HG03064 (cell line): ENCODE results near the gene TUBB3.
"Not testable (repeated sequence)": the region's sequence is repeated elsewhere in the genome, so short reads cannot be mapped to it uniquely, and the experiment has no call there.

Source experiments
- ATAC-seq: cut with Tn5 transposase; IDR thresholded peaks from one replicate; pipeline ENCODE4 v1.9.1; 2021; ENCODE audit warnings: low read depth; ENCODE audit not compliant: unreplicated experiment

The TUBB3 gene

GRCh38 chr16:89917773-89918452 is 5.2 kb upstream of the TUBB3 start:
- ATAC-seq: no peak

GRCh38 chr16:89918453-89919347 is 4.4 kb upstream of the TUBB3 start, which contains the start of gene MC1R:
Gene MC1R, plus strand, starts transcription at chr16:89918862. Its CDS starts 397 bp downstream, at chr16:89919259.
- no peak for ATAC-seq

DNA sequence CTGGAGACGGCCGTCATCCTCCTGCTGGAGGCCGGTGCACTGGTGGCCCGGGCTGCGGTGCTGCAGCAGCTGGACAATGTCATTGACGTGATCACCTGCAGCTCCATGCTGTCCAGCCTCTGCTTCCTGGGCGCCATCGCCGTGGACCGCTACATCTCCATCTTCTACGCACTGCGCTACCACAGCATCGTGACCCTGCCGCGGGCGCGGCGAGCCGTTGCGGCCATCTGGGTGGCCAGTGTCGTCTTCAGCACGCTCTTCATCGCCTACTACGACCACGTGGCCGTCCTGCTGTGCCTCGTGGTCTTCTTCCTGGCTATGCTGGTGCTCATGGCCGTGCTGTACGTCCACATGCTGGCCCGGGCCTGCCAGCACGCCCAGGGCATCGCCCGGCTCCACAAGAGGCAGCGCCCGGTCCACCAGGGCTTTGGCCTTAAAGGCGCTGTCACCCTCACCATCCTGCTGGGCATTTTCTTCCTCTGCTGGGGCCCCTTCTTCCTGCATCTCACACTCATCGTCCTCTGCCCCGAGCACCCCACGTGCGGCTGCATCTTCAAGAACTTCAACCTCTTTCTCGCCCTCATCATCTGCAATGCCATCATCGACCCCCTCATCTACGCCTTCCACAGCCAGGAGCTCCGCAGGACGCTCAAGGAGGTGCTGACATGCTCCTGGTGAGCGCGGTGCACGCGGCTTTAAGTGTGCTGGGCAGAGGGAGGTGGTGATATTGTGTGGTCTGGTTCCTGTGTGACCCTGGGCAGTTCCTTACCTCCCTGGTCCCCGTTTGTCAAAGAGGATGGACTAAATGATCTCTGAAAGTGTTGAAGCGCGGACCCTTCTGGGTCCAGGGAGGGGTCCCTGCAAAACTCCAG is 3.4 kb upstream of the TUBB3 start:
- no peak for ATAC-seq

GRCh38 chr16:89920723-89921122 is 2.4 kb upstream of the TUBB3 start:
- ATAC-seq: no peak

GRCh38 chr16:89921131-89921701 is 1.9 kb upstream of the TUBB3 start:
- no peak for ATAC-seq

DNA sequence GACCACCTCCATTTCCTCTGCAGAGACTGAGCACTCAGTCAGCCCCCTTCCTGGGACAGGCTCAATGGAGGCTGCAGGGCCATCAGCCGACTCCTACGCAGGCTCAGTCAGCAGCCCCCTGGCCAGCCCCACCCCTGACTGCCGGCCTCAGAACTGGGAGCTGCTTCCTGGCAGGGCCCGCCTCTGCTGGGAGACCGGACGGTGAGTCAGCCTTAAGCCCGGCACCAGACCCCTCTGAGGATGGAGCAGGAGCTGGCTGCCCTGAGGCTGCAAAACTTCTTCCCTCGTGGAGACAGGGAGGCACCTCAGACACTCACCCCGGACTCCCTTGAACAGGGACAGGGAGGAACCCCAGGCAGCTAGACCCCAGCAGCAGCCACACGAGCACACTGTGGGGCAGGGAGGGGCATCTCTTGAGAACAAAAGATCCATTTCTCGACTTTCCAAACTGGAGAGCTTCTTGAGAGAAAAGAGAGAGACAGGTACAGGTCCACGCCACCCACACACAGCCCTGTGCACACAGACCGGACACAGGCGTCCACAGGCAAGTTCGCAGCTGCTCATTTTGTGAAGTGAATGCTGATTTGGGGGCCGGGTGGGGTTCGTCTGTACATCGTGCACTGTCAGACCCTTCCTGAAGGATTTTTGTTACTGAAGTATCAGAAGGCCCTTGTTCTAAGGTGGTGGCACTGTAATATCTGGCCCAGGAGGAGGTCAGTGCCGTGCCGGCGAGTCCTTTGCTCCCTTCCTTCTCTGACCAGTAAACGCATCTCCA is 1.3 kb upstream of the TUBB3 start:
- ATAC-seq: no peak

DNA sequence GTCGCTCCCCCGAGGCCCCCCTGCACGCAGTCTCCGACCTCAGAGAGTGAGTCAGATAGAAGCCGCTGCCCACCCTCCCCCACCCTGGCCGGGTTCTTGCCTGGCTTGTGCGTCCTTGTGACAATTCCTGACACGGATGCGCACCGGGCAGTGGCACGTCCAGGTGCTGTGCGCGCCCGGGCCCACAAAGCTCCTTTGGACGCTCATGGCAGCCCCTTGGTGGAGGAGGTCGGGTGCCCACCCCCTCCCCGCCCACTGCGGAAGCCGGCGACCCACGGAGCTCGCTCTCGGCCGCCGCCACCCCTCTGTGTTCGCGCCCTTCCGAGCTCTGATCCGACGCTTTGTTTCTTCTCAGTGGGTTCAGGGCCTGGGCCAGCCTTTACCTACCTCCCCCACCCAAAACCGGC is 662 bp upstream of the TUBB3 start:
- ATAC-seq: no peak

GRCh38 chr16:89923640-89924296 is 626 bp downstream of the TUBB3 start:
- no peak for ATAC-seq

DNA sequence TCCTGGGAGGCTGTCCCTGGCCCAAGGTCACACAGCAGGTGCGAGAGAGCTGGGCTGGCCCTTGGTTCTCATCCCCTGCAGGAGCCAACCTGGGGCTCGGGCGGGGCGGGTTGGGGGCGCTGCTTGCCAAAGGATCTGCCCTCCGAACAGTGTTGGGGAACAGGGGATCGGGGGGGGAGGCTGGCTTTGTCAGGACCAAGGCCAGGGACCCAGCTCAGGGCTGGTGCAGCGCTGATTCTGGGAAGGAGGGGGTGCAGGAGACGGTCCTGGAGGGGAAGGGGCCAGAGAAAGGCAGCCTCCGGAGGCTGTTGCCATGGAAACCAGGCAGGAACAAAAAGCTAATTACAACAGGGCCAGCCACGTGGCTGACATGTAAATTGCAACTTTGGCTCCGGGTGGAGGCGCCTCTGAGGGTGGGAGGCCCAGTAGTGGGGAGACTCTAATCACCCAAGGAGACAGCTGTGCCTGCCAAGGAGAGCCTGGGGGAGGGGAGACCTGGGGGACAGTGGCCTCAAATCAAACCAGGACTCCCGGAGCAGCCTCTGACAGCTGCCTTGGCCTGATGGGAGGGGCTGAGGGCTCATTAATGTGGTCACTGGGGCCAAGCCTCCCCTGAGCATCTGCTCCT is 1.3 kb downstream of the TUBB3 start:
- no peak for ATAC-seq

DNA sequence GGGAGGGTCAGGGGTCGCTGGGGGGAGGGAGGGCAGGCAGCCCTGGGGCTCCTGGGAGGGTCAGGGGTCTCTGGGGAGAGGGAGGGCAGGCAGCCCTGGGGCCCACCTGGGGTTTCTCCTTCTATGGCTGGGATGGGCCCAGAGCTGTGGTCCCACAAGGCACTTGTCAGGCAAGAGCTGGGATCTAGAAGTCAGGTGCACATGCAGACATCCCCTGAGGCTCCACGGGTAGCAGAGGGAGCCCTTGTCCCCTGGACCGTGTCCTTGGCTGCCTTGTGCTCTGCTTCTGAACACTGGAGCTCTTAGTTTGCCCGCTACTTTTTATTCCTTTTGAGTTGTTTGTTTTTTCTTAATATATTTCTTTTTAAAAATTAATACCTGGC is 1.8 kb downstream of the TUBB3 start:
- ATAC-seq: no peak

DNA sequence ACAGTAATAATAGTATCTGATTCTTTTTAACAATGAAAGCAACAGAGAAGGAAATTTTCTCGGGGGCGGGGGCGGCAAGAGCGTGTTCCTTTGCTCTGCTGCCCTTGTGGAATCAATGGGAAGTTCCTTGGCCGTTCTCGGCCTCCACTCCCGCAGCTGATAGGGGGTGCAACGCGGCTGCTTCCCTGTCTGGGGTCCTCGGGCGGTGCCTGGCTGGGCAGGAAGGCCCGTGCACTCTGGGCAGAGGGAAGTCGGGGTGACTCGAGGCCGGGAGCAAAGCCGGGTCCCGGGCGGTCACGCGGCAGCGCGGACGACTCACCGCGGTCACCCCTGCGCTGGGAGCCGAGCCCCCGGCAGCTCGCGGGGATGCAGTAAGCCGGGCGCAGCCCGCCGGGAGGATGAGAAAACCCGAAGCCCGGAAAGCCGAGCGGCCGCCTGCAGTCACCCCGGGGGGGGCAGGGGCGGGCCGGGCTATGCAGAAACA is 2.5 kb downstream of the TUBB3 start:
- ATAC-seq: no peak

DNA sequence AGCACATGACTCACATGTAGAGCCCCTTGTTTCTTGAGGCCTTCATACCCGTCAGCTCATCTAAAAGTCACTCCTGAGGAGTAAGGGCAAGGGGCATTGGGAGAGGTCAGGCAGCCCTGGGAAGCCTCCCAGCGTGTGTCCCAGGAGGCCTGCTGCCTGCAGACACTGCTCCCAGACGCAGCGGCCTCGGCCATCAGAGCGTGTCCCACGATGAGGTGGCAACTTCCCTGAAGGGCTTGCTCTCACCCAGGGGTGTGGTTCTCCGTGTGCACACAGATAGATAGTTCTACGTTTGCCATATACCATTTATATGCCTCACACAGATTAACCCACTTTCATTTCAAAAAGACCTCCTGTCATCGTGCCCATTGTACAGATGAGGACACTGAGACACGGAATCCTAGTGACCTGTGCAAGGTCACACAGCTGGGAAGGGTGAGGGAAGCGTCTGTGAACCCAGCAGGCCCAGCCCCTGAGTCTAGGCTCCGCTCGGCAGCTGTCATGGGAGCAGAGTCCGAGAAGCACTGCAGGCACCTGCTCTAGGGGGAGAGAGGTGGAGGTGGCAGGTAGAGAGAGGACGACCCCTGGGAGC is 8.3 kb downstream of the TUBB3 start:
- ATAC-seq: no peak

GRCh38 chr16:89931964-89932363 is 8.8 kb downstream of the TUBB3 start:
- no peak for ATAC-seq

- ATAC-seq: not testable (repeated sequence)
These were observed 10.9 kb downstream of the TUBB3 start for GRCh38 chr16:89934019-89934418.

- ATAC-seq: no peak
These were observed 11.7 kb downstream of the TUBB3 start for GRCh38 chr16:89934611-89935553.

DNA sequence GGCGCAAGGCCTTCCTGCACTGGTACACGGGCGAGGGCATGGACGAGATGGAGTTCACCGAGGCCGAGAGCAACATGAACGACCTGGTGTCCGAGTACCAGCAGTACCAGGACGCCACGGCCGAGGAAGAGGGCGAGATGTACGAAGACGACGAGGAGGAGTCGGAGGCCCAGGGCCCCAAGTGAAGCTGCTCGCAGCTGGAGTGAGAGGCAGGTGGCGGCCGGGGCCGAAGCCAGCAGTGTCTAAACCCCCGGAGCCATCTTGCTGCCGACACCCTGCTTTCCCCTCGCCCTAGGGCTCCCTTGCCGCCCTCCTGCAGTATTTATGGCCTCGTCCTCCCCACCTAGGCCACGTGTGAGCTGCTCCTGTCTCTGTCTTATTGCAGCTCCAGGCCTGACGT is 12.5 kb downstream of the TUBB3 start:
- not testable (repeated sequence) for ATAC-seq

GRCh38 chr16:89936034-89936433 is 12.9 kb downstream of the TUBB3 start:
- ATAC-seq: no peak
